Activated CD8-positive, alpha-beta memory T cell treated with anti-CD3 and anti-CD28 coated beads, Interleukin-2, amount 50 U/mL, for 24 hours (primary cell): ENCODE measurements around the gene ANO7.
A peak's percentile ranks its signal among the peaks of the same experiment; 100 is the strongest.

ENCODE experiments used
- DNase-seq: peaks from one replicate; pipeline ENCODE4 v3.0.0-alpha.2; 2020; ENCODE audit errors: extremely low read depth

The ANO7 gene

GRCh38 chr2:241188361-241189092 is at the start of gene ANO7:
Gene ANO7, plus strand, starts transcription at chr2:241188677. Its CDS starts 1,387 bp downstream, at chr2:241190064.
- DNase-seq, result no peak

GRCh38 chr2:241139531-241140444 is 48.7 kb upstream of the ANO7 start:
- no peak for DNase-seq

GRCh38 chr2:241140445-241140840 is 48.0 kb upstream of the ANO7 start:
- DNase-seq, result no peak

GRCh38 chr2:241141214-241141770 is 47.2 kb upstream of the ANO7 start:
- no peak for DNase-seq

GRCh38 chr2:241142063-241142462 is 46.4 kb upstream of the ANO7 start:
- no peak for DNase-seq

GRCh38 chr2:241142593-241142992 is 45.9 kb upstream of the ANO7 start:
- DNase-seq, result no peak

- no peak for DNase-seq
Observed at GRCh38 chr2:241146286-241146685, 42.2 kb upstream of the ANO7 start.

- DNase-seq, result no peak
Observed at GRCh38 chr2:241147336-241147735, 41.1 kb upstream of the ANO7 start.

GRCh38 chr2:241148239-241148638 is 40.2 kb upstream of the ANO7 start:
- no peak for DNase-seq

- peak; percentile 89 for DNase-seq
Observed at GRCh38 chr2:241148891-241149674, 39.4 kb upstream of the ANO7 start, which contains the start of gene PASK. Gene PASK, minus strand, starts transcription at chr2:241149472. Its CDS starts 6,440 bp downstream, at chr2:241143032.

- no peak for DNase-seq
Observed at GRCh38 chr2:241149675-241149924, 38.9 kb upstream of the ANO7 start.

GRCh38 chr2:241149925-241150659 is 38.4 kb upstream of the ANO7 start, which contains the start of gene PPP1R7:
Gene PPP1R7, plus strand, starts transcription at chr2:241150467. Its CDS starts 29 bp downstream, at chr2:241150496.
- peak; percentile 85 for DNase-seq

GRCh38 chr2:241150660-241151530 is 37.6 kb upstream of the ANO7 start:
- DNase-seq, result no peak

- DNase-seq, result no peak
Observed at GRCh38 chr2:241151934-241152660, 36.4 kb upstream of the ANO7 start.

- no peak for DNase-seq
Observed at GRCh38 chr2:241153616-241154015, 34.9 kb upstream of the ANO7 start.

- no peak for DNase-seq
Observed at GRCh38 chr2:241154915-241155314, 33.6 kb upstream of the ANO7 start.

- no peak for DNase-seq
Observed at GRCh38 chr2:241155936-241156335, 32.5 kb upstream of the ANO7 start.

GRCh38 chr2:241156971-241157441 is 31.5 kb upstream of the ANO7 start:
- DNase-seq, result no peak

- DNase-seq, result no peak
Observed at GRCh38 chr2:241157841-241158545, 30.5 kb upstream of the ANO7 start.
